ENCODE results near the gene HOTAIR. TPM values are rescaled to one million over a fixed set of nuclear protein-coding genes. Genes with fewer than 3 reads are reported as not detected.

The HOTAIR gene
- total RNA-seq, 1 donor from 2014 or later = 1.7 TPM

- DNase-seq (ENCODE audit: low read depth) = no peak
Measured at GRCh38 chr12:53929527-53929926, 45.2 kb downstream of the HOTAIR start.

DNA sequence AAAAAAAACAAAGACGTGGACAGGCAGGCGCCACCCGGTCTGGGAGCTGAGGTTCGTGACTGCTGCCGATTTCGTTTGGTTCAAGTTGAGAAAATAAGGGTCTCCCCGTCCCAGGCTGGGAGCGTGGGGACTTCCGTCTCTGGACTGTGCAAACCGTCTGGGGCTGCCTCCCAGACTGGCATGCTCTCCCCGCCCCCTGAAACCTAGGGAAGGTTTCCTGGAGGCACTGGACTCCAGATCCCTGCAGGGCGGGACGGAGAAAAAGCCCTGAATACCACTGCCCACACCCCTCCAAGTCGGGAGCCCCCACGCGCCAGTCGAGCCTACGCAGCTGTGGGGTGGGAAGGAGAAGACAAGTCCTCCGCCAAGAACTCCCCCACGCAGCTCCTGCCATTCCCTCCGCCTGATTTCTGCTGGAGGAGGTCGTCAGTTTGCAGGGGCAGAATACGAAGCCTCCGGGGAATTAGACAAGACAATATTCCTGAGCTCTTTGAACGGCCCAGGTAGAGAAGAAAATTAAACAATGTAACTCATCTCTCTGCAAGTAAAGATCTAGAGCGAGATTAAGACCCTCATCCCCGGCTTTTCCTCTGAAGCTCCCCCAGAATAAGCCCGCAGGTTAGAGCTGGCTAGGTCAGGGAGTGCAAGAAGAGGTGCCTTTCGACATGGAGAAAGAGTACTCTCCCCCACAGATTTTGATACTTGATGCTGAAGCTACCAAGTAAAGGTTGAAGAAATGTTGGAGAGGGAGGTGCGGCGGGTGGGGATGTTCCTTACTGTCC is 46.5 kb downstream of the HOTAIR start:
- DNase-seq (ENCODE audit: low read depth) = peak; percentile 12

GRCh38 chr12:53927220-53928029 is 47.3 kb downstream of the HOTAIR start:
- DNase-seq (ENCODE audit: low read depth) = no peak

GRCh38 chr12:53924521-53925405 is 50.0 kb downstream of the HOTAIR start:
- DNase-seq (ENCODE audit: low read depth) = no peak

DNA sequence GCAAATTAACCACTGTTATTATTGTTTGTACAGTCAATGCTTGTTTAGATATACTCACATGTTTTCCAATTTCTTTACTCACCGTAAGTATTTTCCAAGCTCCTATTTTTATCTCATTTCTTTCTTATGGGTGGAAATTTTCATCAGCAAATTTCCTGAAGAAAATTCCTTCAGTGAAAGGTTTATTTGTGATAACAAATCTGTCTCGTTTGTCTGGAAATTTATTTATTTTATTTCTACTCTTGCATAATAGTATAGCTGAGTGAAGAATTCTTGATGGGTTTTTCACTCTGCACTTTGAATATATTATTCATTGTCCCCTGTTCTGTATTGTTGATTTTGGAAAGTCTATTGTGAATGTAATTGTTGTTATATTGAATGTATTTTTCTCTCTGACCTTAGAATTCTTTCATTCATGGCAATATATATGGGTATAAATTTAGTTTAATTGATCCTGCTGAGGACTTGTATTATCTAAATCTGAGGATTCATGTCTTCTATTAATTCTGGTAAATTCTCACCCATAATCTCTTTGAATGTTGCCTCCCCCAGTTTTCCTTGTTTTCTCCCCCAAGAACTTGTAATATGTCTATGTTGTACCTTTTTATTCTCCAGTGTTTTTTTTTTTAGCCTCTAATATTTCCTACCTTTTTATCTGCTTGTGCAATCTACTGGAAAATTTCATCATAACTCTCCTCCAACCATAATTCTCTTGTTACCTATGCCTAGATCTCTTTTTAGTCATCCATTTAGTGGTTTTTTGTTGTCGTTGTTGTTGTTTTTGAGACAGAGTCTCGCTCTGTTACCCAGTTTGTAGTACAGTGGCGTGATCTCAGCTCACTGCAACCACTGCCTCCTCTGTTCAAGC is 57.7 kb downstream of the HOTAIR start:
- DNase-seq (ENCODE audit: low read depth) = no peak

MicroRNAs encoded within 50 kb of the gene (microRNA counts, 767-probe panel; counts per million panel counts)
- microRNA hsa-miR-196a-5p = not detected

Small RNA genes within 50 kb of the gene (microRNA-seq; reads per million reads assigned to microRNA genes)
- gene MIR196A2 = 358 reads per million, percentile 68 among the genes with 10 or more reads in this experiment

Other genes starting within 250 kb of the HOTAIR start
- gene CALCOCO1, start 247.5 kb downstream of the HOTAIR start, total RNA-seq = 147 and 173 TPM in 2 replicates
- not detected in 2 replicates for gene CISTR, start 223.0 kb downstream of the HOTAIR start, total RNA-seq
- 3.6 and 4.6 TPM in 2 replicates for gene HOXC13, start 36.1 kb downstream of the HOTAIR start, total RNA-seq
- 0.31 and 0.62 TPM in 2 replicates for gene HOXC12, start 20.1 kb downstream of the HOTAIR start, total RNA-seq
- 2.2 TPM in 2 replicates for gene HOXC11, start 1.8 kb downstream of the HOTAIR start, total RNA-seq
- 3.7 and 4.0 TPM in 2 replicates for gene HOXC10, start 10.2 kb upstream of the HOTAIR start, total RNA-seq
- 9.6 and 11.7 TPM in 2 replicates for gene HOXC9, start 25.2 kb upstream of the HOTAIR start, total RNA-seq
- gene HOXC8, start 34.0 kb upstream of the HOTAIR start, total RNA-seq = 9.9 and 11.4 TPM in 2 replicates
- 1.6 and 2.3 TPM in 2 replicates for gene HOXC6, start 53.5 kb upstream of the HOTAIR start, total RNA-seq
- 1.2 and 1.4 TPM in 2 replicates for gene HOXC5, start 58.1 kb upstream of the HOTAIR start, total RNA-seq
- 2.3 and 2.6 TPM in 2 replicates for gene HOXC4, start 78.9 kb upstream of the HOTAIR start, total RNA-seq
- gene SMUG1, start 214.0 kb upstream of the HOTAIR start, total RNA-seq = 45.1 and 46.9 TPM in 2 replicates

Data from myocyte (in vitro differentiated cells).